OCI-LY1 (cell line): Measurements from ENCODE around the gene LPO.

ENCODE experiments used
- EZH2 ChIP-seq: fragments of 200-600 bp; sonication (generic), shearing (Covaris generic); IDR thresholded peaks from 2 replicates; pipeline ENCODE4 v1.8.0; 2017; ENCODE audit warnings: borderline replicate concordance, mixed run types, mild to moderate bottlenecking, antibody characterized with exemption, low read length, moderate library complexity, mixed read lengths
- TF ChIP-seq, protein P1 (sequence below): fragments of 200-600 bp; sonication (generic), shearing (Covaris generic); IDR thresholded peaks from 2 replicates; pipeline ENCODE4 v1.5.1; 2017; ENCODE audit warnings: mild to moderate bottlenecking, antibody characterized with exemption, low read length, moderate library complexity, mixed read lengths

DNA sequence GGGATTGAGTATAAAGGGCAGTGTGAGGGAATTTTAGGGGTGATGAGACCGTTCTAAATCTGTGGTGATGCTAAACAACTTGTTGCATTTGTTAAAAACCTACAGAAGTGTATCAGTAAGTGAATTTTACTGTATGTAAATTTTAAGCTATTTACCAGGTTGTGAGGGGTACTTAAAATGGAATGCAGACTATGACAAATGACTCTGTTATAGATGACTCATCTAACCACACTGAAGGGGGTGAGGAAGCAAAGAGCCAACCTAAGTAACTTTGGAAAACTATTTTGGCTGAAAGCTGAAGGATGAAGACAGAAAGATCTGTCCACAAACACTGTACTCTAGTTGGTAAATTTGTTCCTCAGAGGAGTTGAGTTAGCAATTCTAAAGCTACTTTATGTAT is 14.1 kb upstream of the LPO start:
- TF ChIP-seq, protein P1, sequence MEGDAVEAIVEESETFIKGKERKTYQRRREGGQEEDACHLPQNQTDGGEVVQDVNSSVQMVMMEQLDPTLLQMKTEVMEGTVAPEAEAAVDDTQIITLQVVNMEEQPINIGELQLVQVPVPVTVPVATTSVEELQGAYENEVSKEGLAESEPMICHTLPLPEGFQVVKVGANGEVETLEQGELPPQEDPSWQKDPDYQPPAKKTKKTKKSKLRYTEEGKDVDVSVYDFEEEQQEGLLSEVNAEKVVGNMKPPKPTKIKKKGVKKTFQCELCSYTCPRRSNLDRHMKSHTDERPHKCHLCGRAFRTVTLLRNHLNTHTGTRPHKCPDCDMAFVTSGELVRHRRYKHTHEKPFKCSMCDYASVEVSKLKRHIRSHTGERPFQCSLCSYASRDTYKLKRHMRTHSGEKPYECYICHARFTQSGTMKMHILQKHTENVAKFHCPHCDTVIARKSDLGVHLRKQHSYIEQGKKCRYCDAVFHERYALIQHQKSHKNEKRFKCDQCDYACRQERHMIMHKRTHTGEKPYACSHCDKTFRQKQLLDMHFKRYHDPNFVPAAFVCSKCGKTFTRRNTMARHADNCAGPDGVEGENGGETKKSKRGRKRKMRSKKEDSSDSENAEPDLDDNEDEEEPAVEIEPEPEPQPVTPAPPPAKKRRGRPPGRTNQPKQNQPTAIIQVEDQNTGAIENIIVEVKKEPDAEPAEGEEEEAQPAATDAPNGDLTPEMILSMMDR, result no peak
- TF ChIP-seq EZH2, result no peak
